B cell (primary cell): ENCODE measurements around the gene TRIM25. TPM values are rescaled to one million over a fixed set of nuclear protein-coding genes. Genes with fewer than 3 reads are reported as not detected.

ENCODE experiments used
- ATAC-seq: fragments of 200-7000 bp; cut with Tn5 transposase; one replicate; pipeline ENCODE4 v1.10.0; 2021; ENCODE audit warnings: low read depth, mild to moderate bottlenecking, moderate number of reproducible peaks, moderate library complexity
- CTCF ChIA-PET: fragments of 350-600 bp; sonication (Branson Sonifier 250); formaldehyde crosslinking; loops from one replicate; lab custom pipeline; 2021; ENCODE audit warnings: antibody characterized with exemption, inconsistent platforms; lab: Charles Lee
- POLR2A ChIA-PET: fragments of 350-600 bp; sonication (Branson Sonifier 250); formaldehyde crosslinking; loops from one replicate; lab custom pipeline; 2021; ENCODE audit warnings: antibody characterized with exemption; lab: Charles Lee
- DNase-seq: peaks from one replicate; pipeline ENCODE4 v3.0.0; 2013
- H2AFZ ChIP-seq: 2 replicates; pipeline ENCODE4 v1.6.1; 2012; ENCODE audit warnings: mild to moderate bottlenecking, low read depth, low read length; ENCODE audit not compliant: insufficient read depth, poor library complexity, severe bottlenecking
- H3K27ac ChIP-seq, 2 donors: 1 replicate in 1 of 2; 2 replicates in 1 of 2; pipeline ENCODE4 v1.5.1; 2012 to 2013; ENCODE audit warnings: low read length in 2 of 2, mild to moderate bottlenecking in 2 of 2, moderate library complexity in 1 of 2
- H3K27me3 ChIP-seq, 4 experiments: fragments of 200-600 bp in 1 of 4; sonication (generic) in 1 of 4; replicated peaks in 1 of 4; 1 replicate in 2 of 4; 2 replicates in 2 of 4; pipeline versions ENCODE4 v1.6.1 to v1.7.0; 2013 to 2016; ENCODE audit warnings: low read length in 3 of 4, mild to moderate bottlenecking in 2 of 4, mixed read lengths in 1 of 4, moderate library complexity in 1 of 4; ENCODE audit not compliant: insufficient read depth in 4 of 4, control insufficient read depth in 3 of 4; ENCODE audit errors: control extremely low read depth in 1 of 4
- H3K36me3 ChIP-seq, 2 experiments: replicated peaks in 1 of 2; 1 replicate in 1 of 2; 2 replicates in 1 of 2; pipeline versions ENCODE4 v1.6.1 to v1.7.1; 2013; ENCODE audit warnings: low read length in 1 of 2; ENCODE audit not compliant: insufficient read depth in 2 of 2, control insufficient read depth in 1 of 2; ENCODE audit errors: control extremely low read depth in 1 of 2, extremely low read depth in 1 of 2
- H3K4me1 ChIP-seq, 2 donors: fragments of 200-600 bp in 1 of 2; sonication (generic) in 1 of 2; 1 replicate in 1 of 2; 2 replicates in 1 of 2; pipeline versions ENCODE4 v1.5.1 to v1.6.1; 2013 to 2017; ENCODE audit warnings: low read length in 2 of 2; ENCODE audit not compliant: control insufficient read depth in 2 of 2, insufficient read depth in 2 of 2
- H3K4me2 ChIP-seq: replicated peaks from 2 replicates; pipeline ENCODE3; 2012; ENCODE audit warnings: mild to moderate bottlenecking, low read depth, low read length; ENCODE audit not compliant: poor library complexity, severe bottlenecking
- H3K4me3 ChIP-seq, 5 experiments: fragments of 200-600 bp in 1 of 5; sonication (generic) in 1 of 5; 1 replicate in 3 of 5; 2 replicates in 2 of 5; pipeline versions ENCODE4 v1.5.1 to v1.7.0; 2011 to 2016; ENCODE audit warnings: low read length in 4 of 5, mild to moderate bottlenecking in 4 of 5, low read depth in 2 of 5, control low read depth in 1 of 5, moderate library complexity in 1 of 5; ENCODE audit not compliant: insufficient read depth in 1 of 5; ENCODE audit errors: control extremely low read depth in 1 of 5, extremely low read depth in 1 of 5
- H3K79me2 ChIP-seq: fragments of 200-600 bp; sonication (generic); one replicate; pipeline ENCODE4 v1.6.0; 2016; ENCODE audit warnings: low read length; ENCODE audit not compliant: control insufficient read depth, insufficient read depth
- H3K9ac ChIP-seq: fragments of 200-600 bp; sonication (generic); 2 replicates; pipeline ENCODE4 v1.6.1; 2017; ENCODE audit warnings: mild to moderate bottlenecking, low read length, moderate library complexity
- H3K9me3 ChIP-seq, 3 donors: one replicate each; pipeline versions ENCODE4 v1.6.1 to v1.7.1; 2013; ENCODE audit warnings: low read length in 2 of 3; ENCODE audit not compliant: control insufficient read depth in 2 of 3, insufficient read depth in 1 of 3; ENCODE audit errors: control extremely low read depth in 1 of 3
- H4K20me1 ChIP-seq: 2 replicates; pipeline ENCODE4 v1.6.0; 2012; ENCODE audit warnings: mild to moderate bottlenecking, low read length; ENCODE audit not compliant: insufficient read depth, control insufficient read depth, poor library complexity, severe bottlenecking
- H3K27ac Mint-ChIP-seq: one replicate; pipeline ENCODE4 v1.8.0; 2021; ENCODE audit warnings: mixed read lengths
- H3K27me3 Mint-ChIP-seq: one replicate; pipeline ENCODE4 v1.8.0; 2021; ENCODE audit warnings: mixed read lengths
- H3K4me1 Mint-ChIP-seq: one replicate; pipeline ENCODE4 v1.8.0; 2021; ENCODE audit warnings: mixed read lengths
- H3K4me3 Mint-ChIP-seq: one replicate; pipeline ENCODE4 v1.8.0; 2021; ENCODE audit warnings: mixed read lengths
- H3K9me3 Mint-ChIP-seq: one replicate; pipeline ENCODE4 v1.8.0; 2022; ENCODE audit warnings: mixed read lengths; ENCODE audit not compliant: insufficient read depth
- EZH2 ChIP-seq: IDR thresholded peaks from 2 replicates; pipeline ENCODE4 v1.6.1; 2012; ENCODE audit warnings: borderline replicate concordance, low read depth, mild to moderate bottlenecking, moderate library complexity, low read length; ENCODE audit not compliant: insufficient read depth, poor library complexity, severe bottlenecking
- WGBS: methylation state at CpG from one replicate; pipeline ENCODE4 v1.1.5; 2013; ENCODE audit warnings: missing lambda C conversion rate; ENCODE audit not compliant: insufficient coverage; 5-methylcytosine and 5-hydroxymethylcytosine counted together
- intact Hi-C: fragments of 100-400 bp; cut with micrococcal nuclease; formaldehyde crosslinking; loops from one replicate; pipeline ENCODE4 v1.10.0; 2022
- polyA plus RNA-seq: library from polyadenylated mRNA; depleted of rRNA; stranded (reverse); fragments of >200 nt; gene quantifications from 2 replicates; pipeline ENCODE4 v1.2.3, GENCODE V29; 2012
- total RNA-seq, 2 donors: library from RNA; stranded (reverse); fragments of 120-200 nt in 1 of 2; gene quantifications; 1 replicate in 1 of 2; 2 replicates in 1 of 2; pipeline versions ENCODE4 v1.2.3 to v1.2.4, GENCODE V29; 2013 to 2022
- TF ChIP-seq, protein P1 (sequence below): fragments of 200-600 bp; IDR thresholded peaks from one replicate; pipeline ENCODE4 v1.8.0; 2022; ENCODE audit warnings: antibody characterized with exemption, mild to moderate bottlenecking

The TRIM25 gene
- total and polyA plus RNA-seq, 2 donors (not counting 1 experiment from before 2014, with no cell fraction given), result 38.5 to 92.4 TPM

DNA sequence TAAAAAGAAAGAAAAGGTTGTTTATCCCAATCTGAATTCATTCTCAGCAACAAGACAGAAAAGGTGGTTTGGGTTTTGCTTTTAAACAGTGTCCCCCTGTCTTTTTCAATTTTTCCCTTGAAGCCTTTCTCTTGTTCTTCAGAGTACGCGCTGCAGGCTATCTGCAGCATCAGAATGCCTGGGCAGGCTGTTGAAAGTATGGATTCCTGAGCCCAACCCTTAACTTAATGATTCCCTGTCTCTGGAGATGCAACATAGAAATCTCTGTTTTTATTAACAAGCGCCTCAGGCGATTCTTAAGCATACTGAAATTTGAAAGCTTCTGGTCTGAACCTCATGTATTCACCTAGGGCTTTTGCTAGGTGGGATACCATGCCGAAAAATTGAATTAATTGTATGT lies 47.8 kb downstream of the TRIM25 start:
- DNase-seq (no peak), ATAC-seq (no peak)
- Mint-ChIP-seq H3K4me3 (no peak overlapping the region), H3K27ac (no peak overlapping the region), H3K27me3 (no peaks in the 10 kb centered on the region), H3K4me1 (peaks cover 10% of the 10 kb centered on the region), H3K9me3 (no peaks in the 10 kb centered on the region)
- no peaks in the 10 kb centered on the region for H3K27me3 ChIP-seq
- H3K9me3 ChIP-seq, result no peaks in the 10 kb centered on the region
- peaks cover 0 to 11% of the 10 kb centered on the region in 2 experiments for H3K36me3 ChIP-seq
- no peak overlapping the region for H3K4me2 ChIP-seq
- intact Hi-C loops, result loop anchor here (10.0 kb wide), 1 partner anchor 51 kb away; no protein-coding TSS in a partner anchor
- H3K4me1 ChIP-seq, result peaks cover 4 to 7% of the 10 kb centered on the region in 2 donors
- WGBS, result 90% methylated on average over 2 of the region's 5 CpGs
- ChIA-PET POLR2A (no interaction called here), CTCF (no interaction called here)
- H3K27ac ChIP-seq, result no peak overlapping the region
- H3K4me3 ChIP-seq, result no peak overlapping the region
- H2AFZ ChIP-seq, result no peak overlapping the region
- no peaks in the 10 kb centered on the region for H3K79me2 ChIP-seq
- no peak overlapping the region for H3K9ac ChIP-seq
- no peaks in the 10 kb centered on the region for H4K20me1 ChIP-seq
- no peak for TF ChIP-seq EZH2
- TF ChIP-seq, protein P1, sequence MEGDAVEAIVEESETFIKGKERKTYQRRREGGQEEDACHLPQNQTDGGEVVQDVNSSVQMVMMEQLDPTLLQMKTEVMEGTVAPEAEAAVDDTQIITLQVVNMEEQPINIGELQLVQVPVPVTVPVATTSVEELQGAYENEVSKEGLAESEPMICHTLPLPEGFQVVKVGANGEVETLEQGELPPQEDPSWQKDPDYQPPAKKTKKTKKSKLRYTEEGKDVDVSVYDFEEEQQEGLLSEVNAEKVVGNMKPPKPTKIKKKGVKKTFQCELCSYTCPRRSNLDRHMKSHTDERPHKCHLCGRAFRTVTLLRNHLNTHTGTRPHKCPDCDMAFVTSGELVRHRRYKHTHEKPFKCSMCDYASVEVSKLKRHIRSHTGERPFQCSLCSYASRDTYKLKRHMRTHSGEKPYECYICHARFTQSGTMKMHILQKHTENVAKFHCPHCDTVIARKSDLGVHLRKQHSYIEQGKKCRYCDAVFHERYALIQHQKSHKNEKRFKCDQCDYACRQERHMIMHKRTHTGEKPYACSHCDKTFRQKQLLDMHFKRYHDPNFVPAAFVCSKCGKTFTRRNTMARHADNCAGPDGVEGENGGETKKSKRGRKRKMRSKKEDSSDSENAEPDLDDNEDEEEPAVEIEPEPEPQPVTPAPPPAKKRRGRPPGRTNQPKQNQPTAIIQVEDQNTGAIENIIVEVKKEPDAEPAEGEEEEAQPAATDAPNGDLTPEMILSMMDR, result no peak

GRCh38 chr17:56863974-56864373 lies 49.9 kb downstream of the TRIM25 start:
- no peaks in the 10 kb centered on the region for H3K27me3 Mint-ChIP-seq
- no peak overlapping the region for H3K27ac ChIP-seq
- H3K4me1 Mint-ChIP-seq, result peaks cover 7% of the 10 kb centered on the region
- H3K36me3 ChIP-seq, result peaks cover 0 to 14% of the 10 kb centered on the region in 2 experiments
- ChIA-PET CTCF (interaction anchor here (1.0 to 2.1 kb wide), 3 partner anchors 12 to 76 kb away, joined by 3 to 7 read pairs (median 5); no protein-coding TSS in a partner anchor), POLR2A (no interaction called here)
- H3K4me3 Mint-ChIP-seq, result no peak overlapping the region
- DNase-seq, result no peak
- WGBS, result 81% methylated on average over 3 of the region's 3 CpGs
- no peak overlapping the region for H3K4me2 ChIP-seq
- no peak overlapping the region for H3K27ac Mint-ChIP-seq
- no peak for ATAC-seq
- no peaks in the 10 kb centered on the region for H3K27me3 ChIP-seq
- TF ChIP-seq EZH2, result no peak
- TF ChIP-seq, protein P1, result no peak
- H3K9me3 Mint-ChIP-seq, result no peaks in the 10 kb centered on the region
- H3K4me1 ChIP-seq, result no peaks in the 10 kb centered on the region
- no peaks in the 10 kb centered on the region for H4K20me1 ChIP-seq
- no peaks in the 10 kb centered on the region for H3K9me3 ChIP-seq
- no peak overlapping the region for H2AFZ ChIP-seq
- H3K79me2 ChIP-seq, result no peaks in the 10 kb centered on the region
- intact Hi-C loops, result loop anchor here (10.0 kb wide), 1 partner anchor 49 kb away; no protein-coding TSS in a partner anchor
- H3K9ac ChIP-seq, result no peak overlapping the region
- H3K4me3 ChIP-seq, result no peak overlapping the region
